NCI-H1436 (cell line): ENCODE data around the gene REV3L.
"Not testable (repeated sequence)": the region's sequence is repeated elsewhere in the genome, so short reads cannot be mapped to it uniquely, and the experiment has no call there.

Experiments
- DNase-seq: peaks from one replicate; lab custom pipeline; 2025; lab: John Stamatoyannopoulos, UW

REV3L gene

DNA sequence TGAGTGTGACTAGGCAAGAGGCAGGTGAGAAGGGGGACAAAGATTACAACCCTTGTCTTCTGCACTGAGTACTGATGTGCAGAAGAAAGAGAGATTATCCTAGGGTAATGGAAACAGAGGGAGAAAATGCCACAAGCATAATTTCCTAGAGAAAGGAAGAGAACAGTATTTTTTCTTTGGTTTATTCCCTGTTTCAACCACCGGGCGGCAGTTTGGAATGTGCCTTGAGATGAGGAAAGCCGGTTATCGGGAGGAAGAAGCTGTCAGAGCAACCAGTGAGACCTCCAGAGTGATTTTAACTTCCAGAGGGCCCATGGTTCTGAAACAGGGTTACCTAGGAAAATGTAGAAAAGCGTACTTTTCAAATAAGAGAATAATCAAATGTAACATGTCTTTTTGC, 121.4 kb downstream of the REV3L start:
- no peak for DNase-seq

- DNase-seq, result no peak
These were observed 124.6 kb downstream of the REV3L start for GRCh38 chr6:111358454-111358853.

GRCh38 chr6:111357705-111358104, 125.3 kb downstream of the REV3L start:
- DNase-seq, result no peak

DNA sequence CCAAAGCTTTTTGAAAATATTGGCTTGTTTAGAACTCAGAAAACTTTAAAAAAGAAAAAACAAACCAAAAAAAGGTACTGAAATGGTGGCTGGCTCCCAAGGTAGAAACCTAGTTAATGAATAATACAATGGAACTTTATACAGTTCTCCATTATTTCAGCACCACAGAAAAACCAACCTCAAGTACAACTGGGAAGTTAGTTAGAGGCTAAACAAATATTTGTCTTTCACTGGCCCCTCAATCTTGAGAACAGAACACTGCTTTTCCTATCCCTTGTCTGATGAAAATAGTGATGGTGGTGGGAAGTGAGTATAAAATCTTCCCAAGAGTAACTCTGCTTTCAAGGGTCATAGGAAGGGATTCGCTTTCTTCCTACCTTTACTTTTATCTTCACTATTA, 126.5 kb downstream of the REV3L start:
- DNase-seq, result no peak

DNA sequence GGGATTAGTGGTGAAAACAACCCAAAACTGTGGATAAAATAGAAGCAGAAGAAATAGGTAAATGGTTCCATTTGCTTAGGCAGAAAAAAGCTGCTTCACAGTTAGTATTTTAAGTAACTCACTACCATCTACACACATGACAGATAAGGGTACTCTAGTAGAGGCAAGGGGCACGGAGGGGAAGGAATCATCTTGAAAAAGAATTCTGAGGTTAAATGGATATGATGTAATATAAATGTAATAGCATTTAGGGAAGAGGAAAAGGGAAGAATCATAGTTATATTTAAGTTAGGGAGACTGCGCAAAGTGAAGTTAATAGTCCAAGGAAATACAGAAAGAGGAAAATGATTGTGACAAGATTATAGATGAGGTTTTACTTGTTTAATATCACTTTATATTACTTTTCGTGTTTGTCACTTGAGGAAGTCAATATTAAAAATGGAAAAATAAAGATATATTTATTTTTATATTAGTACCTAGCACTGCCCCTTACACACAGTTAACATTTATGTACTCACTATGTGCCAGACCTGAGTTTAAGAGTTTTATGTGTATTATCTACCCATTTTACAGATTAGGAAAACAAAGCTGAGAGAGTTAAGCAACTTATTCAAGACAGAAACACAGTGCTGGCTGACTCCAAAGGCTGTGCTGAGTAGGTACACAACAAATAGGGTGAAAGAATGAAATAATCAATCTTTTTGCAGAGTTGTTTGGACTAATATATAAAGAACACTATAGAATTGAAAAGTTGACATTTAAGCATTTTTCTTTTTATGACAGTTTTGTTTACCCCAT, 128.1 kb downstream of the REV3L start:
- no peak for DNase-seq

DNA sequence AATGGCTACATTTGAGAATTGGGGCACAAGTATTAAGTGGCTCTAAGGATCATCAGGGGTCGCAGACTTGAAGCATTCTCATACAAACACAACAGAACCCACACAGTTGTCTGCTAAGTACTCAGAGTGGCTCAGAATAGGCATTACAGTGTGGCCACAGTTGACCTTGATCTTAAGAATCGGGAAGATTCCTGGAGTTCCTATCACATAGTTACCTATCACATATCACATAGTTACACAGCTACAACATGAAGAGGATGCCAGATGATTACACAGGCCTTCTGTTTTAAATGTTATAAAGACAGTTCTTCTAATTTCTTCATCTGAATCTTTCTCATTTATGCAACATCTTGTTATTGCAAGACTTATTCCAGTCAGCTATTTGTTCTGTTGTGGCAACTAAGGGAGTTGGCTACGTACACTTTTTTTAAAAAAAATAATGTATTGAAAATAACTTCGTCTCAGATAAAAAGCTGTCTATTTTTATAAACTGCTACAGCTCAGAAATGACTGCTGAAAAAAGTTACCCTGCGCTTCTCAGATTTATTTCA, 129.0 kb downstream of the REV3L start:
- DNase-seq, result no peak

GRCh38 chr6:111347589-111347988, 135.4 kb downstream of the REV3L start:
- DNase-seq, result no peak

DNA sequence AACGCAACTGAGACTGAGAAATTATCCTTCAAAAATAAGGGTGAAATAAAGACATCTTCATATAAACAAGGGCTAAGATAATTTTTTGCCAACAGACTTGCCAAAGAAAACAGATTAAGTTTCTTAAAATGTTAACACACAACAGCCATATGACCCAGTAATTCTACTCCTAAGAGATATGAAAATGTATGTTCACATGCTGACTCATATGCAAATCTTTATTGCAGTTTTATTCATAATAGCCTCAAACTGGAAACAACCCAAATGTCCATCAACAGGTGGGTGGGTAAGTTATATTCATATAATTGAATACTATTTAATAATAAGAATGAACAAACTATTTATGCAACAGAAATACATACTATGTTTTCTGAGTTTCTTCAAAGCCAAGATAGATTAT, 140.1 kb downstream of the REV3L start:
- no peak for DNase-seq

DNA sequence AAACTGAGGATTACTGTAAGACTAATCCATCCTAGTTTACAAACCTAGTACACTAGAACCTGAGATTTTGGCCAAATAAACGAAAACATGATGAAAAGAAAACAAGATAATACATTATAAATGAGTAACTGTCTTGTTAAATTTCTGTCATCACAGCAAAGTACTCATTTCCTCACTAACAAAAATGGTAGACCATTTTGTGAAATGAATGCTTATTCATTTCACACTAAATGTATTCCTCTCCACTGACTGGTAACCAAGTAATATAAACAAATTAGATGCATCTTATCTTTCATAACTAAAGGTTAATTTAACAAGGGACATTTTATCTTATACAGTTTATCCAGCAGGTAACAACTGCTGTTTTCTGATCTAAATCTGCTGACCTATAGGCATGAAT, 143.7 kb downstream of the REV3L start:
- no peak for DNase-seq

DNA sequence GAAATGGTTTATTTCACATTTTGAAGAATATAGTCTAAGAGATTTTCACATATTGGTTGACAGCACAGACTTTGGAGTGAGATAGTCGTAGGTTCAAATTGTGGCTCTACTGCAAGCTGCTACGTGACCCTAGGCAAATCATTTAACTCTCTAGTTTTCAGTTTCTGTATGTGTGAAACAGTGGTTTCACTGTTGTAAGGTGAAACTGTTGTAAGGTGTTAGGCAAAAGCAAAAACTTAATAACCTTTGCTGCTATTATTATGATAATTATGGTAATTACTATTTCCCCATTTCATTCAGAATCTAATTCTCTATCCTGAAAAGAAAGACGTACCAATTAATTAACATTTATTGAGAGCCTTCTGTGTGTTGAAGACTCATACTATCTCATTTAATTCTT, 144.2 kb downstream of the REV3L start:
- DNase-seq, result no peak

DNA sequence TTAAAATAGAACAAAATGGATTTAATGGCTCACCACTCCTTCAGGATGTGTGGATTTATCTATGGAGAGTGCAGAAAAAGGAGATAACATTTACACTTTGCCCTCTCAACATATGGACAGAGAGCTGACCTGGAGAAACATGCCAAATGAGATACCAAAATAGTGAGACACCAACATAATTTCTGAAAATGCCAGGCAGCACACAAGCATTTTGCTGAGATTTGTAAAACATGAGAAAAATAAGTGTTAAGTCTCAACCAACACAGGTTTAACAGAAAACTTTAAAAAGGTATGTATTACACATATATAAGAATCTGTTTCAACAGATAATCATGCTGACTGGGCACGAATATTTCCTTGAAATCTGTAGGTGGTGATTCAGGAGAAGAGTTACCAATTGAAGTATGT, 145.2 kb downstream of the REV3L start:
- DNase-seq, result no peak

GRCh38 chr6:111329882-111330633, 153.0 kb downstream of the REV3L start:
- DNase-seq, result no peak

GRCh38 chr6:111326563-111326962, 156.5 kb downstream of the REV3L start:
- no peak for DNase-seq

DNA sequence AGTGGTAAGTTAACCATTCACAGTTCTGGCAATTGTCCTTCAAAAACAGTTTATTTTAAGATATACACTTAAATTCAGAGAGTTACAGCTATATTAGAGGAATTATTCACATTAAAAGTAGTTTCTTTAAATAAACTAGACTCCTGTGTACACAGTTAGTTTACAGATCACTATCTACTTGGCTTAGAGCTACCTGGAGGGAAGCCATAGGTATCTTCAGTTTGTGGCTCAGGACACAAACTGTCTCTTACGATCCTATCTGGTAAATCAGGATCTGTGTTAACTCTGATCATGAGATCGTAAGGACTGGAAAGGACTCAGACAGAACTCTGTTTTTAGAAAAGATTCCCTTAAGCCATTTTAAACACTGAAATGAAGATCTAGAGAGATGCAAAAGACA, 160.9 kb downstream of the REV3L start:
- no peak for DNase-seq

- not testable (repeated sequence) for DNase-seq
These were observed 175.1 kb downstream of the REV3L start for GRCh38 chr6:111307950-111308349.

DNA sequence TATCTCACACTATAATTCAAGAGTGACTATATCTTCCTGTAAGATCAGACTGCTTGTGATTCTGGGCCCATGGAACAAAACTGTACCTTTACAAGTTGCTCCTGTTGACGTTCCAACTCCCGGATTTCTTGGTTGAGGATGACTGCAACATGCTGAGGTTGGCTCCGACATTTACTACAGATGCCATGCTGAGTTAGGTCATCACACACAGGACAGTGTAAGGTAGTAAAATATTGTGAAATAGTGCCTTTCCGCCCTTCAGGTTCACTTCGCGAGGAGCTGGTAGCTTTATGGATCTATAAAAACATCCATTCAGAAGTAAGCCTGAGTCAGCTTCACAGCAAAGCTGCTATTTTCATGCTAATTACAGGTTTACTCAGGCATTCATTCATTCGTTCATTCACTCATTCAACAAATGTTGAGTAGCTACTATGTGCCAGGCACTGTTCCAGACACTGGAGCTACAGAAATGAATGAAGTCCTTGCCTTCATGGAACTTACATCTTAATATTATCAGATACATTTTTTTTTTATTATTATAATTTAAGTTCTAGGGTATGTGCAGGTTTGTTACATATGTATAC, 175.7 kb downstream of the REV3L start:
- no peak for DNase-seq

- DNase-seq, result no peak
These were observed 176.7 kb downstream of the REV3L start for GRCh38 chr6:111306104-111306888.

GRCh38 chr6:111301946-111302345, 181.1 kb downstream of the REV3L start:
- no peak for DNase-seq

GRCh38 chr6:111300938-111301800, 181.8 kb downstream of the REV3L start:
- not testable (repeated sequence) for DNase-seq

- no peak for DNase-seq
These were observed 185.2 kb downstream of the REV3L start for GRCh38 chr6:111297776-111298175.

- no peak for DNase-seq
These were observed 188.5 kb downstream of the REV3L start for GRCh38 chr6:111294374-111294967.
